GM20000 (cell line): Measurements from ENCODE around the gene MAPK6.

ENCODE experiments used
- DNase-seq: peaks from one replicate; pipeline ENCODE4 v3.0.0; 2012; ENCODE audit warnings: low spot score
- CTCF ChIP-seq: IDR thresholded peaks from 2 replicates; pipeline ENCODE4 v1.5.1; 2012; ENCODE audit warnings: mild to moderate bottlenecking, control low read depth; ENCODE audit errors: extremely low read depth, missing control alignments

MAPK6 gene

GRCh38 chr15:52085299-52085698 is 66.3 kb downstream of the MAPK6 start:
- DNase-seq, result no peak
- no peak for TF ChIP-seq CTCF

- TF ChIP-seq CTCF, result no peak
- DNase-seq, result no peak
Measured at GRCh38 chr15:52086011-52086786, 67.2 kb downstream of the MAPK6 start.

DNA sequence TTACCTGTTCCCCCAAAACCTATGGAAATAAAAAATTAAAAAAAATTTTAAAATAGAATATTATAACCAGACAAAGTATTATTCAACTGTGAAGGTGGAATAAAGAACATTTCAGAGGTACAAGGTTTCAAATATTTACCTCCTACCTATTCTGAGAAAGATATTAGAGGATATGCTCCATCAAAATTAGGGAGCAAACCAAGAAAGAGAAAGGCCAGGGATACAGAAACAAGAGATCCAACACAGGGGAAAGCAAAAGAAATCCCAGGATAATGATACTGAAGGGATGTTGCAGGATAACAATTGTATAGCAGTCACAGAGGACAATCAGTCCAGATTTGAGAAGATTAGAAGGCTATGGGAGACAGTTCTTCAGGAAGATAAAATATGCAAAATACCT is 71.2 kb downstream of the MAPK6 start:
- DNase-seq, result no peak
- TF ChIP-seq CTCF, result no peak

GRCh38 chr15:52093167-52093538 is 74.1 kb downstream of the MAPK6 start:
- DNase-seq, result no peak
- TF ChIP-seq CTCF, result no peak

- DNase-seq, result no peak
- no peak for TF ChIP-seq CTCF
Measured at GRCh38 chr15:52093539-52094510, 74.8 kb downstream of the MAPK6 start.

- TF ChIP-seq CTCF, result no peak
- no peak for DNase-seq
Measured at GRCh38 chr15:52094811-52095584, 76.0 kb downstream of the MAPK6 start.
